Heart left ventricle (tissue), 16 donors: ENCODE results near the gene SEC24C. TPM values are rescaled to one million over a fixed set of nuclear protein-coding genes. Genes with fewer than 3 reads are reported as not detected.

Experiments used
- ATAC-seq, 4 donors: fragments of 200-7000 bp; cut with Tn5 transposase; one replicate each; pipeline ENCODE4 v1.9.1; 2020 to 2022; ENCODE audit warnings: moderate library complexity in 4 of 4, mild to moderate bottlenecking in 3 of 4, moderate number of reproducible peaks in 1 of 4
- DNase-seq, 5 donors: peaks; one replicate each; pipeline ENCODE4 v3.0.0-alpha.2; 2020
- H3K27ac ChIP-seq, 12 donors: fragments of 200-600 bp; sonication (generic) in 4 of 12; one replicate each; pipeline versions ENCODE4 v1.5.0 to v1.8.0; 2016 to 2022; ENCODE audit warnings: mild to moderate bottlenecking in 2 of 12
- H3K27me3 ChIP-seq, 9 donors: fragments of 200-600 bp; sonication (generic) in 2 of 9; one replicate each; pipeline versions ENCODE4 v1.5.1 to v1.8.0; 2016 to 2022; ENCODE audit warnings: mild to moderate bottlenecking in 3 of 9
- H3K36me3 ChIP-seq, 9 donors: fragments of 200-600 bp; sonication (generic) in 2 of 9; one replicate each; pipeline versions ENCODE4 v1.5.0 to v1.8.0; 2018 to 2022; ENCODE audit warnings: mild to moderate bottlenecking in 2 of 9
- H3K4me1 ChIP-seq, 12 donors: fragments of 200-600 bp; sonication (generic) in 4 of 12; one replicate each; pipeline versions ENCODE4 v1.5.0 to v1.8.0; 2016 to 2022; ENCODE audit warnings: mild to moderate bottlenecking in 3 of 12
- H3K4me3 ChIP-seq, 12 donors: fragments of 200-600 bp; sonication (generic) in 4 of 12; one replicate each; pipeline versions ENCODE4 v1.5.0 to v1.8.0; 2017 to 2022; ENCODE audit warnings: mild to moderate bottlenecking in 9 of 12, moderate library complexity in 4 of 12
- H3K9me3 ChIP-seq, 12 donors: fragments of 200-600 bp; sonication (generic) in 4 of 12; one replicate each; pipeline versions ENCODE4 v1.5.0 to v1.8.0; 2016 to 2022; ENCODE audit warnings: mild to moderate bottlenecking in 1 of 12
- POLR2A ChIP-seq, 2 donors: fragments of 450-650 bp; IDR thresholded peaks; one replicate each; pipeline ENCODE4 v1.6.1; 2017; ENCODE audit warnings: antibody characterized with exemption in 2 of 2, mild to moderate bottlenecking in 2 of 2, moderate library complexity in 2 of 2
- whole genome bisulfite sequencing, 4 donors: extraction: QIAGEN DNeasy Blood & Tissue Kit in 2 of 4; methylation state at CpG; one replicate each; pipeline versions ENCODE4 v1.1.5 to v1.1.7; 2013 to 2018; 5-methylcytosine and 5-hydroxymethylcytosine counted together
- intact Hi-C, 10 donors: fragments of 100-400 bp; cut with DNase I; formaldehyde crosslinking; loops; one replicate each; pipeline versions ENCODE4 v1.11.1 to v1.14.2; 2022
- polyA plus RNA-seq, 2 donors: library from polyadenylated mRNA; stranded (reverse); fragments of 200-250 nt; gene quantifications; one replicate each; pipeline ENCODE4 v1.2.3, GENCODE V29; 2013
- total RNA-seq, 9 donors: library from RNA; depleted of rRNA in 2 of 9; stranded (reverse); fragments of >200 nt in 2 of 9; fragmentation: NEBNext Ultra II Directional in 3 of 9; extraction: Animal tissue kit (Norgen Biotek cat#: 25700) in 3 of 9; gene quantifications; one replicate each; pipeline versions ENCODE4 v1.1.0 to v1.2.4, GENCODE V29; 2016 to 2023
- TF ChIP-seq, protein P1 (sequence below), 12 donors: fragments of 200-600 bp; sonication (generic) in 4 of 12; IDR thresholded peaks; one replicate each; pipeline versions ENCODE4 v1.5.0 to v1.8.0; 2018 to 2022; ENCODE audit warnings: antibody characterized with exemption in 12 of 12, mild to moderate bottlenecking in 5 of 12
- donor health status: ischemic (EF 13 %, LVEDD 7.1; RV severe dilation, severe dysfunction).
- donor health status: healthy with polysubstance abuse.
- donor health status: DM: no; HTN: yes; CAD: no.
- donor health status: DM: no; HTN: no; CAD: no.
- donor health status: ischemic (EF 25% LVEDD 6.9; RV normal size, moderate dysfunction).
- donor health status: ischemic (EF 25% LVEDD 5.7; RV mildly dilated, moderate dysfunction).
- donor health status: healthy.
- donor health status: DM: yes; HTN: yes; CAD: no.
- donor health status: ischemic (EF 35%, LVEDD 5.7; RV mildly dilated, moderate dysfunction).
- donor health status: nonischemic (EF 11% LVEDD 7.7; RV severe dilation, severe dysfunction).
- donor health status: DM: yes; HTN: yes; CAD: no.
- donor health status: PGD.
- donor health status: ischemic (EF 29% LVEDD 5.4; RV normal size, mild dysfunction).
- donor health status: nonischemic (EF 23%, LVEDD 6.1; RV moderate dilation, normal function).

SEC24C gene
- total and polyA plus RNA-seq, 11 donors: 26.4 to 65.5 (median 49.5) TPM

DNA sequence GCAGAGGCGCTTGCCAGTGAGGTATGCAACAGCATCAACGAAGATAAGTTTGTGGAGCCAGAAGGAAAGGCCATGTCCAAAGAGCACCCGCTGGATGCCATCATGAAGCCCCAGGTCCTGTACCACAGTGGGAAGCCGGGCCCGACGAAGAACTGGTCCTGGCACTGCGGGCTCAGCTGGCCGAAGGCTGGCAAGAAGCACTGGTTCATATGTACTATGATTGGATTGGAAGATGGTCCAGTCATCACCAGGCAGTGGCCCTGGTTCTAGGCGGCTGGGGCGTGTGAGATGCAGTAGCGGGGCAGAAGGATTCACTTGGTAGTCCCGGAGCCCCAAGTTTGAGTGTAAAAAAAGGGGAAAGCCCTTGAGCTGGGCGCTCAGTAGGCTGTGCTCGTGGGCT, 63.3 kb downstream of the SEC24C start:
- no peak overlapping the region for H3K4me3 ChIP-seq
- no peak for DNase-seq
- H3K27ac ChIP-seq: no peak overlapping the region
- TF ChIP-seq, protein P1, sequence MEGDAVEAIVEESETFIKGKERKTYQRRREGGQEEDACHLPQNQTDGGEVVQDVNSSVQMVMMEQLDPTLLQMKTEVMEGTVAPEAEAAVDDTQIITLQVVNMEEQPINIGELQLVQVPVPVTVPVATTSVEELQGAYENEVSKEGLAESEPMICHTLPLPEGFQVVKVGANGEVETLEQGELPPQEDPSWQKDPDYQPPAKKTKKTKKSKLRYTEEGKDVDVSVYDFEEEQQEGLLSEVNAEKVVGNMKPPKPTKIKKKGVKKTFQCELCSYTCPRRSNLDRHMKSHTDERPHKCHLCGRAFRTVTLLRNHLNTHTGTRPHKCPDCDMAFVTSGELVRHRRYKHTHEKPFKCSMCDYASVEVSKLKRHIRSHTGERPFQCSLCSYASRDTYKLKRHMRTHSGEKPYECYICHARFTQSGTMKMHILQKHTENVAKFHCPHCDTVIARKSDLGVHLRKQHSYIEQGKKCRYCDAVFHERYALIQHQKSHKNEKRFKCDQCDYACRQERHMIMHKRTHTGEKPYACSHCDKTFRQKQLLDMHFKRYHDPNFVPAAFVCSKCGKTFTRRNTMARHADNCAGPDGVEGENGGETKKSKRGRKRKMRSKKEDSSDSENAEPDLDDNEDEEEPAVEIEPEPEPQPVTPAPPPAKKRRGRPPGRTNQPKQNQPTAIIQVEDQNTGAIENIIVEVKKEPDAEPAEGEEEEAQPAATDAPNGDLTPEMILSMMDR (IDR thresholded peaks at IDR 0.05): no peak
- TF ChIP-seq POLR2A (IDR thresholded peaks at IDR 0.05): no peak
- intact Hi-C loops: no loop called here
- no peak for ATAC-seq
- H3K36me3 ChIP-seq: peaks cover 3 to 74% (median 61%) of the 10 kb centered on the region in 9 donors
- H3K9me3 ChIP-seq: no peaks in the 10 kb centered on the region
- no peaks in the 10 kb centered on the region for H3K27me3 ChIP-seq
- peaks cover 0 to 60% (median 16%) of the 10 kb centered on the region in 12 donors for H3K4me1 ChIP-seq
- WGBS, 4 donors: 96 to 97% (median 96%) methylated on average over 14 of the region's 14 CpGs

DNA sequence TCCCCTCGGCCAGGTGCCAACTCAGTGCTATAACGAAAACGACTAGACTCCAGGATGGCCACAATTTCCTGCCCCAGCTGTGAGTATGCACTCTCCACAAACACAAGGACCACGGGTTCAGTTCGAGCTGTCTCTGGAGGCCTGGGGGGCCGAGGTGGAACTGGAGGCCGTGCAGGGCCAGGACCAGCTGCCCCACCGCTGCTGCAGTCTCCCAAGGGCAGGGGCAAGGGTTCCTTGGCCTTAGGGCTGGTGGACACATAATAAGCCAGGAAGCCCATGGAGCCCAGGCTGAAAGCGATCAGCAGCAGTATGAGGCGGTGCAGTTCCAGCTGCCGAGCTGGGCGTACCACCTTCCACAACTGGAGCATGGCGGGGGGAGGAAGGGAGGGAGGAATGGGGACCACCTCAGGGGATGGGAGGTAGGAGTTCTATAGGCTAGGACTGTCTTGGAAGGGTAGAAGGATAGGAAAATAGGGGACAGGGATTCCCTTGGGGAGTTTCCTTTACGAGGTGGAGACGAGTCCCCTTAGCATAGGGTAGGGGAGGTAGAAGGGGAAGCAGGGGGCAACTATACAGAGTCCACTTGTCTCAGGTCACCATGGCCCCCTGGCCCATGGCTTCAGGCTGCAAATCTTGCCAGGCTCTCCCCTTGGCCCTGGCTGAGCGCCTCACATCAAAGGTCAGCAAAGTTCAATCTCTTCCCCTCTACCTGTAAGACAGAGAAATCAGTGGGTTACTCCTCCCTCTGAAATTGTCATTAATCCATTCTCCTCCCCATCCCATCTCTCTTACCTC, 64.0 kb downstream of the SEC24C start:
- H3K9me3 ChIP-seq: no peaks in the 10 kb centered on the region
- peaks cover 0 to 61% (median 16%) of the 10 kb centered on the region in 12 donors for H3K4me1 ChIP-seq
- H3K27ac ChIP-seq: no peak overlapping the region
- ATAC-seq (no peak), DNase-seq (no peak)
- intact Hi-C loops: no loop called here
- TF ChIP-seq, protein P1 (IDR thresholded peaks at IDR 0.05): no peak
- TF ChIP-seq POLR2A (IDR thresholded peaks at IDR 0.05): no peak
- H3K36me3 ChIP-seq: peaks cover 3 to 70% (median 54%) of the 10 kb centered on the region in 9 donors
- no peaks in the 10 kb centered on the region for H3K27me3 ChIP-seq
- H3K4me3 ChIP-seq: no peak overlapping the region
- WGBS, 4 donors: 89 to 94% (median 92%) methylated on average over 13 to 16 of the region's 16 CpGs

- Histone ChIP-seq H3K9me3 (no peaks in the 10 kb centered on the region), H3K27me3 (no peaks in the 10 kb centered on the region), H3K27ac (peak overlapping the region in 1 of 12 donors; percentile 97), H3K4me3 (peak overlapping the region in 1 of 12 donors; percentile 9), H3K36me3 (peaks cover 0 to 64% (median 49%) of the 10 kb centered on the region in 9 donors), H3K4me1 (peaks cover 0 to 57% (median 16%) of the 10 kb centered on the region in 12 donors)
- WGBS, 4 donors: 67 to 86% (median 73%) methylated on average over 5 of the region's 5 CpGs
- ATAC-seq (no peak), DNase-seq (no peak)
- TF ChIP-seq, protein P1 (IDR thresholded peaks at IDR 0.05): no peak
- no peak for TF ChIP-seq POLR2A (IDR thresholded peaks at IDR 0.05)
- intact Hi-C loops: no loop called here
These were observed 65.1 kb downstream of the SEC24C start for GRCh38 chr10:73809061-73809818.

DNA sequence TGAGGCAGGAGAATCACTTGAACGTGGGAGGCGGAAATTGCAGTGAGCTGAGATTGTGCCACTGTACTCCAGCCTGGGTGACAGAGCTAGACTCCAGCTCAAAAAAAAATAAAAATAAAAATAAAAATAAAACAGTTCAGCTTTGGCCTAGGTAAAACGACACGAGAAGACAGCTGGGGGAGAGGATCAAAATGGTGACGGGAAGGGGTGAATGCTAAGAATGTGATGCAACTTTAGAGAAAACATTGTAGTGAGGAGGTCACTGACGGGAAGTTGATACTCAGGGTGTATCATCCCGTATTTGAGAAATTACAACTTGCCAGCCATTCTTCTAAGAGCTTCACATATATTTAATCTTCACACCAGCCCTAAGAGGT, 66.2 kb downstream of the SEC24C start:
- DNase-seq (no peak), ATAC-seq (no peak)
- Histone ChIP-seq H3K27ac (peak overlapping the region in 4 of 12 donors; percentile 94 to 97 (median 95)), H3K4me1 (peaks cover 0 to 58% (median 16%) of the 10 kb centered on the region in 12 donors), H3K36me3 (peaks cover 0 to 60% (median 45%) of the 10 kb centered on the region in 9 donors), H3K27me3 (no peaks in the 10 kb centered on the region), H3K4me3 (peak overlapping the region; percentile 61 to 99 (median 94)), H3K9me3 (no peaks in the 10 kb centered on the region)
- 78 to 87% (median 83%) methylated on average over 7 of the region's 7 CpGs for WGBS, 4 donors
- intact Hi-C loops: no loop called here
- TF ChIP-seq, protein P1 (IDR thresholded peaks at IDR 0.05): no peak
- no peak for TF ChIP-seq POLR2A (IDR thresholded peaks at IDR 0.05)
